SU-DHL-6 (cell line): ENCODE results near the gene ESRRA.
A peak's percentile ranks its signal among the peaks of the same experiment; 100 is the strongest.

ENCODE experiments used
- H2AFZ ChIP-seq: fragments of 200-600 bp; sonication (generic); 2 replicates; pipeline ENCODE4 v1.6.1; 2014; ENCODE audit warnings: low read depth, mild to moderate bottlenecking, moderate library complexity, mixed read lengths, antibody characterized with exemption, low read length; ENCODE audit not compliant: severe bottlenecking
- H3F3A ChIP-seq: fragments of 200-600 bp; shearing (Covaris generic); 2 replicates; pipeline ENCODE4 v1.6.0; 2016; ENCODE audit warnings: antibody characterized with exemption, mild to moderate bottlenecking; ENCODE audit not compliant: insufficient read depth
- H3K27ac ChIP-seq: fragments of 200-600 bp; sonication (generic); 2 replicates; pipeline ENCODE4 v1.5.1; 2016; ENCODE audit warnings: low read depth, mild to moderate bottlenecking, low read length, moderate library complexity, mixed read lengths
- H3K27me3 ChIP-seq: fragments of 200-600 bp; sonication (generic), shearing (Covaris generic); 2 replicates; pipeline ENCODE4 v1.6.0; 2014; ENCODE audit warnings: mild to moderate bottlenecking, low read length
- H3K36me3 ChIP-seq: fragments of 200-600 bp; sonication (generic); 2 replicates; pipeline ENCODE4 v1.6.1; 2014; ENCODE audit warnings: mild to moderate bottlenecking, low read length, mixed read lengths
- H3K4me2 ChIP-seq: fragments of 300-600, 200-600 bp; shearing (Covaris generic), sonication (generic); 2 replicates; pipeline ENCODE4 v1.6.0; 2014; ENCODE audit warnings: low read length, low read depth, mild to moderate bottlenecking; ENCODE audit not compliant: poor library complexity, severe bottlenecking
- H3K4me3 ChIP-seq: fragments of 200-600 bp; sonication (generic); 2 replicates; pipeline ENCODE4 v1.5.1; 2014; ENCODE audit warnings: antibody characterized with exemption, low read length, mild to moderate bottlenecking, mixed read lengths; ENCODE audit not compliant: insufficient read depth, poor library complexity, severe bottlenecking
- H3K79me2 ChIP-seq: fragments of 200-600 bp; sonication (generic); 2 replicates; pipeline ENCODE4 v1.6.1; 2014; ENCODE audit warnings: mild to moderate bottlenecking, low read length, moderate library complexity; ENCODE audit not compliant: insufficient read depth
- H3K9ac ChIP-seq: fragments of 200-600 bp; sonication (generic); 2 replicates; pipeline ENCODE4 v1.7.0; 2014; ENCODE audit warnings: mild to moderate bottlenecking, low read length
- H3K9me2 ChIP-seq: fragments of 200-600 bp; sonication (generic); replicated peaks from 2 replicates; pipeline ENCODE4 v1.6.1; 2014; ENCODE audit warnings: low read length; ENCODE audit not compliant: insufficient read depth
- H3K9me3 ChIP-seq: fragments of 200-600 bp; sonication (generic); 2 replicates; pipeline ENCODE4 v1.6.1; 2014; ENCODE audit warnings: low read length, mixed read lengths; ENCODE audit not compliant: insufficient read depth
- H4K20me1 ChIP-seq: fragments of 200-600 bp; sonication (generic); 2 replicates; pipeline ENCODE4 v1.6.1; 2014; ENCODE audit warnings: low read depth, mild to moderate bottlenecking, antibody characterized with exemption, low read length, moderate library complexity, mixed read lengths
- EZH2phosphoT487 ChIP-seq: fragments of 200-600 bp; sonication (generic), shearing (Covaris generic); conservative IDR thresholded peaks from 2 replicates; pipeline ENCODE4 v1.6.1; 2018; ENCODE audit warnings: mild to moderate bottlenecking, antibody characterized with exemption, low read length, moderate library complexity, mixed read lengths
- TF ChIP-seq, protein P1 (sequence below): fragments of 200-600 bp; sonication (generic); IDR thresholded peaks from one replicate; pipeline ENCODE4 v1.5.1; 2017; ENCODE audit warnings: antibody characterized with exemption, mild to moderate bottlenecking, low read length, moderate library complexity; ENCODE audit not compliant: insufficient read depth, poor library complexity, severe bottlenecking

The ESRRA gene

GRCh38 chr11:64318766-64319761 lies 13.7 kb downstream of the ESRRA start:
- TF ChIP-seq, protein P1, sequence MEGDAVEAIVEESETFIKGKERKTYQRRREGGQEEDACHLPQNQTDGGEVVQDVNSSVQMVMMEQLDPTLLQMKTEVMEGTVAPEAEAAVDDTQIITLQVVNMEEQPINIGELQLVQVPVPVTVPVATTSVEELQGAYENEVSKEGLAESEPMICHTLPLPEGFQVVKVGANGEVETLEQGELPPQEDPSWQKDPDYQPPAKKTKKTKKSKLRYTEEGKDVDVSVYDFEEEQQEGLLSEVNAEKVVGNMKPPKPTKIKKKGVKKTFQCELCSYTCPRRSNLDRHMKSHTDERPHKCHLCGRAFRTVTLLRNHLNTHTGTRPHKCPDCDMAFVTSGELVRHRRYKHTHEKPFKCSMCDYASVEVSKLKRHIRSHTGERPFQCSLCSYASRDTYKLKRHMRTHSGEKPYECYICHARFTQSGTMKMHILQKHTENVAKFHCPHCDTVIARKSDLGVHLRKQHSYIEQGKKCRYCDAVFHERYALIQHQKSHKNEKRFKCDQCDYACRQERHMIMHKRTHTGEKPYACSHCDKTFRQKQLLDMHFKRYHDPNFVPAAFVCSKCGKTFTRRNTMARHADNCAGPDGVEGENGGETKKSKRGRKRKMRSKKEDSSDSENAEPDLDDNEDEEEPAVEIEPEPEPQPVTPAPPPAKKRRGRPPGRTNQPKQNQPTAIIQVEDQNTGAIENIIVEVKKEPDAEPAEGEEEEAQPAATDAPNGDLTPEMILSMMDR, result no peak
- Histone ChIP-seq H3K27ac (peak overlapping the region; percentile 92), H2AFZ (no peak overlapping the region), H3K4me2 (peak overlapping the region; percentile 64), H3K36me3 (no peaks in the 10 kb centered on the region), H3K4me3 (peak overlapping the region; percentile 73), H3K9me3 (no peaks in the 10 kb centered on the region), H3F3A (peaks cover 15% of the 10 kb centered on the region), H3K9ac (peak overlapping the region; percentile 84), H3K27me3 (no peaks in the 10 kb centered on the region), H4K20me1 (no peaks in the 10 kb centered on the region), H3K79me2 (no peaks in the 10 kb centered on the region; the same call in 1 of the 2 replicates), H3K9me2 (no peaks in the 10 kb centered on the region)

- Histone ChIP-seq H3K36me3 (no peaks in the 10 kb centered on the region), H3K79me2 (no peaks in the 10 kb centered on the region; the same call in 1 of the 2 replicates), H3K9ac (no peak overlapping the region), H3K4me2 (no peak overlapping the region), H3K9me2 (no peaks in the 10 kb centered on the region), H3K4me3 (no peak overlapping the region), H3K27ac (no peak overlapping the region), H3K9me3 (no peaks in the 10 kb centered on the region), H3K27me3 (no peaks in the 10 kb centered on the region), H3F3A (peaks cover 15% of the 10 kb centered on the region), H2AFZ (no peak overlapping the region), H4K20me1 (no peaks in the 10 kb centered on the region)
- TF ChIP-seq, protein P1, result no peak
- TF ChIP-seq EZH2phosphoT487, result no peak
Observed at GRCh38 chr11:64320556-64320955, 15.2 kb downstream of the ESRRA start.

- Histone ChIP-seq H3K36me3 (no peaks in the 10 kb centered on the region), H3K79me2 (no peaks in the 10 kb centered on the region; the same call in 1 of the 2 replicates), H2AFZ (no peak overlapping the region), H3K4me3 (no peak overlapping the region), H4K20me1 (no peaks in the 10 kb centered on the region), H3K9me3 (no peaks in the 10 kb centered on the region), H3K9me2 (no peaks in the 10 kb centered on the region), H3K9ac (no peak overlapping the region), H3K4me2 (no peak overlapping the region), H3K27me3 (no peaks in the 10 kb centered on the region), H3F3A (peaks cover 15% of the 10 kb centered on the region), H3K27ac (no peak overlapping the region)
- TF ChIP-seq, protein P1, result no peak
- TF ChIP-seq EZH2phosphoT487, result no peak
Observed at GRCh38 chr11:64321026-64321425, 15.7 kb downstream of the ESRRA start.
